Transverse colon (tissue), 4 donors: ENCODE results near the gene TEX261. TPM values are rescaled to one million over a fixed set of nuclear protein-coding genes. Genes with fewer than 3 reads are reported as not detected.

Experiments
- DNase-seq: peaks from one replicate; pipeline ENCODE4 v3.0.0-alpha.2; 2019
- H3K27ac ChIP-seq, 4 donors: fragments of 200-600 bp; sonication (generic); 2 replicates each; pipeline ENCODE4 v1.5.1; 2016 to 2018; ENCODE audit warnings: inconsistent platforms in 4 of 4
- H3K27me3 ChIP-seq: fragments of 200-600 bp; sonication (generic); 2 replicates; pipeline ENCODE4 v1.5.1; 2017; ENCODE audit warnings: inconsistent platforms
- H3K36me3 ChIP-seq, 4 donors: fragments of 200-600 bp; sonication (generic); 2 replicates each; pipeline ENCODE4 v1.5.1; 2017 to 2019; ENCODE audit warnings: inconsistent platforms in 4 of 4
- H3K4me1 ChIP-seq, 4 donors: fragments of 200-600 bp; sonication (generic); 2 replicates each; pipeline ENCODE4 v1.5.1; 2017 to 2020; ENCODE audit warnings: inconsistent platforms in 4 of 4
- H3K4me3 ChIP-seq, 4 donors: fragments of 200-600 bp; sonication (generic); 1 replicate in 1 of 4; 2 replicates in 3 of 4; pipeline versions ENCODE4 v1.5.1 to v1.6.1; 2017 to 2019; ENCODE audit warnings: inconsistent platforms in 4 of 4
- H3K9me3 ChIP-seq, 2 donors: fragments of 200-600 bp; sonication (generic); 2 replicates each; pipeline ENCODE4 v1.5.1; 2017 to 2019; ENCODE audit warnings: inconsistent platforms in 2 of 2
- EP300 ChIP-seq: sonication (generic); formaldehyde crosslinking; IDR thresholded peaks from one replicate; pipeline ENCODE4 v1.6.1; 2017; ENCODE audit warnings: antibody characterized with exemption, low read depth
- POLR2A ChIP-seq: fragments of 450-650 bp; IDR thresholded peaks from one replicate; pipeline ENCODE4 v1.6.1; 2016; ENCODE audit warnings: antibody characterized with exemption, mild to moderate bottlenecking, moderate library complexity
- POLR2AphosphoS5 ChIP-seq, 3 donors: sonication (generic); formaldehyde crosslinking; IDR thresholded peaks; one replicate each; pipeline ENCODE4 v1.6.1; 2016; ENCODE audit warnings: antibody characterized with exemption in 3 of 3
- WGBS, 2 donors: methylation state at CpG; one replicate each; pipeline ENCODE4 v1.1.5; 2018; ENCODE audit warnings: low coverage in 1 of 2; 5-methylcytosine and 5-hydroxymethylcytosine counted together
- in situ Hi-C, 4 donors: fragments of 200-750 bp; cut with MboI; loops; one replicate each; pipeline versions ENCODE4 v1.15.0 to v1.15.1; 2017; ENCODE audit warnings: low sequenced_read_pairs in 3 of 4, low pct_ligation_motif_present in 1 of 4, low pct_unique_long_range_greater_than_20kb in 1 of 4
- intact Hi-C: fragments of 100-400 bp; cut with DNase I; formaldehyde crosslinking; loops from one replicate; pipeline ENCODE4 v1.15.1; 2023; ENCODE audit warnings: low total_unique reads
- total RNA-seq, 4 donors: library from RNA; depleted of rRNA; stranded (reverse); fragments of >200 nt; gene quantifications; one replicate each; pipeline ENCODE4 v1.1.0, GENCODE V29; 2016
- TF ChIP-seq, protein P1 (sequence below), 5 experiments: fragments of 200-600 bp in 3 of 5; fragments of 450-650 bp in 2 of 5; sonication (generic) in 3 of 5; IDR thresholded peaks; 1 replicate in 2 of 5; 2 replicates in 3 of 5; pipeline ENCODE4 v1.5.1; 2016 to 2017; ENCODE audit warnings: antibody characterized with exemption in 5 of 5, inconsistent platforms in 3 of 5, mild to moderate bottlenecking in 2 of 5, moderate library complexity in 1 of 5

Gene TEX261
- total RNA-seq, 4 donors from 2014 or later: 14.6 to 34.5 (median 30.5) TPM

DNA sequence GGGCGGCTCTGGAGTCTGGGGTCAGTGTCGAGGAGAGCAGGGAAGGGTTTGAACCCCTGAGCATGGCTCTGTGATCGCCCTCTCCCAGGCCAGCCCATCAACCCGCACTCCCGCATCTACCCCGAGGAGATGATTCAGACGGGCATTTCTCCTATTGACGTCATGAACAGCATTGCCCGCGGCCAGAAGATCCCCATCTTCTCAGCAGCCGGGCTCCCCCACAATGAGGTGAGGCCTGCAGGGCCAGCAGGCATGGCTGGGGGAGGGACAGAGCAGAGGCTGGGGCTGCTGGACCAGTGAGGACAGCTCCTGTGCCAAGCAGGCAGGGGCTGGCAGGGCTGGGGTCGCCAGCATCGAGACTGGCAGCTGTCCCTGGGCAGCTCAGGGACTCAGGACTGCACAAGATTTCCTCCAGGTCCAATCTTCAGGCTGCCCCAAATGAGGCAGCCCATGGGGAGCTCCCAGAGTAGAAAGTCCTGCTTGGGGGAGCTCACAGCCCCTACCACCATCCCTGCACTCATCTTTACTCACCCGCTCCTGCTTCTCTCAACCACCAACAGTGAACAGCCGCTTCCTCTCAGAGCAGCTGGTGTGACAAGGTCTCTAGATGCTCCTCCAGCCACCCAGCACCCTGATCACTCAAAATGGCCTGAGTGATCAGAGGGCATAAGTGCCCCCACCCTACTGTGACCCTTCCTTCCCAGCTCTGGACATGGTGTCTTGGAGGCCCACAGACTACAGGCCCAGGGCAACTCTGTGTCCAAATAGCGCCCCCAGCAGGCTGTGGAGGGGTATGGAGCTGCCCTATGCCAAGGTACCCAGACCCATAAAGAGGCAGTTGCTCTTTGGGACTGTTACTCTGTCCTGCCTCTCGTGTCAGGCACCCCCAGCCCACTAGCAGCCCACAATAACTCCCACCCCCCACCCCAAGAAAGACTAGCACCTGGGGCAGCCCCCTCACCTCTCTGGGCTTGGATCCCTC lies 34.5 kb downstream of the TEX261 start:
- DNase-seq: no peak
- 82 to 100% methylated on average over 1 to 17 of the region's 17 CpGs for WGBS, 2 donors
- intact Hi-C loops: loop anchor here (5.0 kb wide), 1 partner anchor 37 kb away; no protein-coding TSS in a partner anchor

DNA sequence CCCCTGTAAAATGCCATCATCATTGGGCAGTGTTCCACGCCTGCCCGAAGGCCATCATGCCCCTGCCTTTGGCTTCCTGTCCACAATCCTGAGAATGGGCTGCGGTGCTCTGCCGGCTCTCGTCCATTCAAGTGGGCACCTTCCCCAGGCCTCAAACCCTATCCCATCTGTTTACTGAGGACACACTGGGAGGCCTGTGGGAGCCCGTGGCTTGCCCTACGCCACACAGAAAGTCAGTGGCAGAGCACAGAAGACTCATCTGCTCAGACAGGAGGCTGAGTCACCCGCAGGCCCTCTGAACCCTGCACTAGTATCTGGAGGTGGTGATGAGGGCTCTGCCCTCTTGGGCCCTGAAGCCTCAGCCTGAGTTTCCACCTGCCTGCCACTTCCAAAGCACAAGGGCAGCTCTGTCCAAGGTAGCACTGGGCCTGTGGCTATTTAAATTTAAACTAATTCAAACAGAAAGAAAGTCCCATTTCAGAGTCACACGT lies 35.4 kb downstream of the TEX261 start:
- in situ Hi-C loops: no loop called here
- intact Hi-C loops: no loop called here
- no peaks in the 10 kb centered on the region for H3K9me3 ChIP-seq

More for the DNA sequence above, 34.5 kb downstream of the TEX261 start:
- in situ Hi-C loops: no loop called here
- Histone ChIP-seq H3K27me3 (peaks cover 29% of the 10 kb centered on the region), H3K27ac (no peak overlapping the region), H3K4me3 (no peak overlapping the region), H3K36me3 (no peaks in the 10 kb centered on the region), H3K4me1 (peaks cover 0 to 2% (median 1%) of the 10 kb centered on the region in 4 donors), H3K9me3 (no peaks in the 10 kb centered on the region)
- TF ChIP-seq POLR2A (no peak), POLR2AphosphoS5 (IDR thresholded peaks at IDR 0.05) (no peak), EP300 (no peak)
- TF ChIP-seq, protein P1, sequence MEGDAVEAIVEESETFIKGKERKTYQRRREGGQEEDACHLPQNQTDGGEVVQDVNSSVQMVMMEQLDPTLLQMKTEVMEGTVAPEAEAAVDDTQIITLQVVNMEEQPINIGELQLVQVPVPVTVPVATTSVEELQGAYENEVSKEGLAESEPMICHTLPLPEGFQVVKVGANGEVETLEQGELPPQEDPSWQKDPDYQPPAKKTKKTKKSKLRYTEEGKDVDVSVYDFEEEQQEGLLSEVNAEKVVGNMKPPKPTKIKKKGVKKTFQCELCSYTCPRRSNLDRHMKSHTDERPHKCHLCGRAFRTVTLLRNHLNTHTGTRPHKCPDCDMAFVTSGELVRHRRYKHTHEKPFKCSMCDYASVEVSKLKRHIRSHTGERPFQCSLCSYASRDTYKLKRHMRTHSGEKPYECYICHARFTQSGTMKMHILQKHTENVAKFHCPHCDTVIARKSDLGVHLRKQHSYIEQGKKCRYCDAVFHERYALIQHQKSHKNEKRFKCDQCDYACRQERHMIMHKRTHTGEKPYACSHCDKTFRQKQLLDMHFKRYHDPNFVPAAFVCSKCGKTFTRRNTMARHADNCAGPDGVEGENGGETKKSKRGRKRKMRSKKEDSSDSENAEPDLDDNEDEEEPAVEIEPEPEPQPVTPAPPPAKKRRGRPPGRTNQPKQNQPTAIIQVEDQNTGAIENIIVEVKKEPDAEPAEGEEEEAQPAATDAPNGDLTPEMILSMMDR (IDR thresholded peaks at IDR 0.05): no peak

DNA sequence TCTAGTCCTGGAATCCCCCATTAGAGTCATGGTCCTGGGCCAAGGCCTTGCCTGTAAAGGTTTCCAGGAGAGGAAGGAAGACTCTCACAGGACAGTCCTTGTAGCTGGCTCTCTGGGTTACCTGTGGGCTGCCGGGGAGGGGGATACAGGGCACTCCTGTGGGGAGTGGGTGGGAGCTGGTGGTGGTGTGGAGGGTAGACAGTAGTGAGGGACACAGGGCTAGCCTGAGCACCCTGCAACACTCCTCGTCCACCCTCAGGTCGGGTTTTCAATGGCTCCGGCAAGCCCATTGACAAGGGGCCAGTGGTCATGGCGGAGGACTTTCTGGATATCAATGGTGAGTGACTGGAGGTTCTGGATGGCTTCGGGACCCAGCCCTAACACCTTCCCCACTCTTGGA lies 35.9 kb downstream of the TEX261 start:
- Histone ChIP-seq H3K36me3 (no peaks in the 10 kb centered on the region), H3K4me1 (no peaks in the 10 kb centered on the region), H3K9me3 (no peaks in the 10 kb centered on the region), H3K27ac (no peak overlapping the region), H3K4me3 (no peak overlapping the region), H3K27me3 (peaks cover 32% of the 10 kb centered on the region)
- in situ Hi-C loops: no loop called here
- no peak for DNase-seq
- intact Hi-C loops: no loop called here
- WGBS, 2 donors: 90% methylated on average over 6 of the region's 6 CpGs; no CpG with 5 or more reads in 1 of the 2 donors
- no peak for TF ChIP-seq POLR2AphosphoS5 (IDR thresholded peaks at IDR 0.05)
- TF ChIP-seq EP300: no peak
- TF ChIP-seq, protein P1 (IDR thresholded peaks at IDR 0.05): no peak
- no peak for TF ChIP-seq POLR2A

More for the DNA sequence above, 35.4 kb downstream of the TEX261 start:
- no peak overlapping the region for H3K4me3 ChIP-seq
- no peaks in the 10 kb centered on the region for H3K36me3 ChIP-seq
- DNase-seq: no peak
- H3K4me1 ChIP-seq: no peaks in the 10 kb centered on the region
- H3K27me3 ChIP-seq: peaks cover 32% of the 10 kb centered on the region
- TF ChIP-seq POLR2A (no peak), POLR2AphosphoS5 (IDR thresholded peaks at IDR 0.05) (no peak)
- TF ChIP-seq, protein P1 (IDR thresholded peaks at IDR 0.05): no peak
- WGBS, 2 donors: 90% methylated on average over 8 of the region's 9 CpGs; no CpG with 5 or more reads in 1 of the 2 donors
- no peak overlapping the region for H3K27ac ChIP-seq

DNA sequence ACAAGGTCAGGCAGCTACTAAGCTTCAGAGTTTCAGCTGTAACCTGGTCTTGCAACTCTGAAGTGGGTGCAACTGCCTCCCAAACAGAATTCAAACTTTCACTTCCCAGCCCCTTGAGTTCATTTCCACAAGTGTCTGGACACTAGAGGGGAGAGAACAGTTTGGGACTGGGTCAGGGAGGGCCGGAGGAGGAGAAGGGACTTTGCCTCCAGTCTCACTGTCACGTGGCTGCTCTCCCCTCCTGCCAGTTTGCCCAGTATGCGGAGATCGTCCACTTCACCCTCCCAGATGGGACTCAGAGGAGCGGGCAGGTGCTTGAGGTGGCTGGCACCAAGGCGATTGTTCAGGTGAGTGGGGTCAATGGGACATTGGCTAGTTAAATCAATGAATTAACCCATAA lies 36.9 kb downstream of the TEX261 start:
- Histone ChIP-seq H3K4me3 (no peak overlapping the region), H3K27ac (no peak overlapping the region), H3K9me3 (no peaks in the 10 kb centered on the region), H3K4me1 (no peaks in the 10 kb centered on the region), H3K36me3 (no peaks in the 10 kb centered on the region), H3K27me3 (peaks cover 33% of the 10 kb centered on the region)
- intact Hi-C loops: no loop called here
- WGBS, 2 donors: 40% methylated on average over 6 of the region's 6 CpGs; no CpG with 5 or more reads in 1 of the 2 donors
- no peak for TF ChIP-seq EP300
- TF ChIP-seq, protein P1 (IDR thresholded peaks at IDR 0.05): no peak
- TF ChIP-seq POLR2AphosphoS5 (IDR thresholded peaks at IDR 0.05): no peak
- no peak for TF ChIP-seq POLR2A
- in situ Hi-C loops: no loop called here
- DNase-seq: no peak
